MM.1S (cell line): ENCODE measurements around the gene SIM1.

ENCODE experiments used
- DNase-seq: peaks from one replicate; pipeline ENCODE4 v3.0.0-alpha.2; 2015
- H2AFZ ChIP-seq: fragments of 300-600 bp; sonication (generic); 2 replicates; pipeline ENCODE4 v1.6.0; 2016; ENCODE audit warnings: antibody characterized with exemption, low read length
- H3F3A ChIP-seq: fragments of 300-600 bp; sonication (generic); 2 replicates; pipeline ENCODE4 v1.6.1; 2016; ENCODE audit warnings: mild to moderate bottlenecking, antibody characterized with exemption, low read length, moderate library complexity, mixed read lengths; ENCODE audit not compliant: insufficient read depth
- H3K27ac ChIP-seq: fragments of 300-600 bp; sonication (generic); 2 replicates; pipeline ENCODE4 v1.5.1; 2016; ENCODE audit warnings: mild to moderate bottlenecking, low read length
- H3K27me3 ChIP-seq: fragments of 300-600 bp; sonication (generic); replicated peaks from 2 replicates; pipeline ENCODE4 v1.6.0; 2016; ENCODE audit warnings: low read length; ENCODE audit not compliant: insufficient read depth
- H3K36me3 ChIP-seq: fragments of 300-600 bp; sonication (generic); replicated peaks from 2 replicates; pipeline ENCODE4 v1.6.1; 2016; ENCODE audit warnings: mild to moderate bottlenecking, low read length, mixed read lengths; ENCODE audit not compliant: insufficient read depth
- H3K4me1 ChIP-seq: fragments of 300-600 bp; sonication (generic); 2 replicates; pipeline ENCODE4 v1.6.1; 2016; ENCODE audit warnings: low read length, mixed read lengths
- H3K4me2 ChIP-seq: fragments of 300-600 bp; sonication (generic); 2 replicates; pipeline ENCODE4 v1.6.0; 2016; ENCODE audit warnings: low read depth, low read length
- H3K4me3 ChIP-seq: fragments of 300-600 bp; sonication (generic); 2 replicates; pipeline ENCODE4 v1.5.1; 2016; ENCODE audit warnings: low read length, mixed read lengths
- H3K79me2 ChIP-seq: fragments of 300-600 bp; sonication (generic); 2 replicates; pipeline ENCODE4 v1.6.1; 2016; ENCODE audit warnings: mixed run types, low read length, mixed read lengths
- H3K9ac ChIP-seq: fragments of 300-600 bp; sonication (generic); 2 replicates; pipeline ENCODE4 v1.6.1; 2016; ENCODE audit warnings: low read length, mixed read lengths
- H3K9me2 ChIP-seq: fragments of 300-600 bp; sonication (generic); replicated peaks from 2 replicates; pipeline ENCODE4 v1.6.1; 2016; ENCODE audit warnings: mild to moderate bottlenecking, low read length, mixed read lengths; ENCODE audit not compliant: insufficient read depth
- H3K9me3 ChIP-seq: fragments of 300-600 bp; sonication (generic); replicated peaks from 2 replicates; pipeline ENCODE4 v1.6.1; 2016; ENCODE audit warnings: mild to moderate bottlenecking, low read length, mixed read lengths; ENCODE audit not compliant: insufficient read depth
- H4K20me1 ChIP-seq: fragments of 300-600 bp; sonication (generic); 2 replicates; pipeline ENCODE4 v1.6.1; 2016; ENCODE audit warnings: mild to moderate bottlenecking, low read length, moderate library complexity, mixed read lengths; ENCODE audit not compliant: insufficient read depth
- CTCF ChIP-seq: fragments of 300-600 bp; sonication (generic); IDR thresholded peaks from 2 replicates; pipeline ENCODE4 v1.5.1; 2016; ENCODE audit warnings: antibody characterized with exemption, low read length, mixed read lengths
- EZH2 ChIP-seq: fragments of 300-600 bp; sonication (generic); optimal IDR thresholded peaks from 2 replicates; pipeline ENCODE3; 2017; ENCODE audit warnings: low read depth, mild to moderate bottlenecking, antibody characterized with exemption, low read length, mixed read lengths
- EZH2phosphoT487 ChIP-seq: fragments of 300-600 bp; sonication (generic); IDR thresholded peaks from 2 replicates; pipeline ENCODE4 v1.6.1; 2018; ENCODE audit warnings: antibody characterized with exemption, low read length

Gene SIM1

GRCh38 chr6:100372326-100373091 lies 92.2 kb downstream of the SIM1 start:
- TF ChIP-seq CTCF, result no peak
- TF ChIP-seq EZH2phosphoT487, result no peak
- TF ChIP-seq EZH2, result no peak
- H2AFZ ChIP-seq, result no peak overlapping the region
- no peak for DNase-seq

GRCh38 chr6:100371591-100371990 lies 93.1 kb downstream of the SIM1 start:
- no peak overlapping the region for H2AFZ ChIP-seq
- H3K4me3 ChIP-seq, result no peak overlapping the region
- no peaks in the 10 kb centered on the region for H4K20me1 ChIP-seq
- no peak overlapping the region for H3K27ac ChIP-seq
- no peaks in the 10 kb centered on the region for H3K27me3 ChIP-seq
- H3K4me1 ChIP-seq, result no peaks in the 10 kb centered on the region
- H3K36me3 ChIP-seq, result no peaks in the 10 kb centered on the region
- H3F3A ChIP-seq, result no peaks in the 10 kb centered on the region
- TF ChIP-seq EZH2phosphoT487, result no peak
- TF ChIP-seq EZH2, result no peak
- no peak for TF ChIP-seq CTCF
- no peak overlapping the region for H3K9ac ChIP-seq
- DNase-seq, result no peak
- no peaks in the 10 kb centered on the region for H3K9me3 ChIP-seq
- no peak overlapping the region for H3K4me2 ChIP-seq
- no peaks in the 10 kb centered on the region for H3K9me2 ChIP-seq
- no peaks in the 10 kb centered on the region for H3K79me2 ChIP-seq

More at GRCh38 chr6:100372326-100373091, 92.2 kb downstream of the SIM1 start:
- Histone ChIP-seq H3F3A (no peaks in the 10 kb centered on the region), H3K9me2 (no peaks in the 10 kb centered on the region), H3K9ac (no peak overlapping the region), H3K27me3 (no peaks in the 10 kb centered on the region), H3K4me3 (no peak overlapping the region), H3K4me1 (no peaks in the 10 kb centered on the region), H3K79me2 (no peaks in the 10 kb centered on the region), H3K9me3 (no peaks in the 10 kb centered on the region), H3K4me2 (no peak overlapping the region), H4K20me1 (no peaks in the 10 kb centered on the region), H3K36me3 (no peaks in the 10 kb centered on the region), H3K27ac (no peak overlapping the region)

GRCh38 chr6:100370265-100370664 lies 94.5 kb downstream of the SIM1 start:
- no peak overlapping the region for H2AFZ ChIP-seq
- no peaks in the 10 kb centered on the region for H3K4me1 ChIP-seq
- no peaks in the 10 kb centered on the region for H3F3A ChIP-seq
- no peaks in the 10 kb centered on the region for H4K20me1 ChIP-seq
- no peak for DNase-seq
- H3K9me2 ChIP-seq, result no peaks in the 10 kb centered on the region
- no peak overlapping the region for H3K4me3 ChIP-seq
- TF ChIP-seq EZH2 (no peak), CTCF (peak; percentile 12)
- H3K27me3 ChIP-seq, result no peaks in the 10 kb centered on the region
- no peak overlapping the region for H3K9ac ChIP-seq
- no peaks in the 10 kb centered on the region for H3K79me2 ChIP-seq
- no peaks in the 10 kb centered on the region for H3K36me3 ChIP-seq
- H3K9me3 ChIP-seq, result no peaks in the 10 kb centered on the region
- H3K4me2 ChIP-seq, result no peak overlapping the region
- no peak overlapping the region for H3K27ac ChIP-seq
